ENCODE measurements around the gene NOM1.
A peak's percentile ranks its signal among the peaks of the same experiment; 100 is the strongest.

Gene NOM1

DNA sequence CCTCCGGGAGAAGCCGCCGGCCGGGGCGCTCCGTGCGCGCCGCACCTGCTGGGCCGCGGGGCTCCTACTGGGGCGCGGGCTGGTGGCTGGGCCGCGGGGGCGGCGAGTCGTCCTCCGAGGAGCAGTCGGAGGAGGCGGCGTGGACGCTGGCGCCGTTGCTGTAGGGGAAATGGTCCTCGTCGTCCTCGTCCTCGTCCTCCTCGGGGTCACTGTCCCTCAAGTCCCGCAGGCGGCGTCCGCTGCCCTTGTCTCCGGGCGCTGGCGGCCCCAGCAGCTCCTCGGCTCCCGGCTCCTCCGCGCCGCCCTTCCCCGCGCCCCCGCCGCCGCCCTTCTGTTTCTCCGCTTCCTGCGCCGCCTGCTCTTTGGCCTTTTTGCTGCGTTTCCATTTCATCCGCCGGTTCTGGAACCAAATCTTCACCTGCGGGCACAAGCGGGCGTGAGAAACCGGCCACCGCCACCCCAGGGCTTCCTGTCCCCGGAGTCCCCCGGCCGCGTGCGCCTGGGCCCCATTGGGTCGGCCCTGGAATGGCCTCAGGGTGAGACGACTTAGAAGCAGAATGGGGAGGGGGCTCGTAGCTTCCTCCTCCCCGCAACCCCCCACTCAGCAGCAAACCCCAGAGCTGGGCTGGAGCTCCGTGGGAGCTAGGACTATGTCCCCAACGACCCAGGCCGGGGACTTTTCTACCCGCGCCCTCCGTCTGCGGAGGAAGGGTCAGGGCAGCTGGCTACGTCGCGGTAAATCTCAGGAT is 56.1 kb downstream of the NOM1 start:
- DNase-seq: no peak

DNA sequence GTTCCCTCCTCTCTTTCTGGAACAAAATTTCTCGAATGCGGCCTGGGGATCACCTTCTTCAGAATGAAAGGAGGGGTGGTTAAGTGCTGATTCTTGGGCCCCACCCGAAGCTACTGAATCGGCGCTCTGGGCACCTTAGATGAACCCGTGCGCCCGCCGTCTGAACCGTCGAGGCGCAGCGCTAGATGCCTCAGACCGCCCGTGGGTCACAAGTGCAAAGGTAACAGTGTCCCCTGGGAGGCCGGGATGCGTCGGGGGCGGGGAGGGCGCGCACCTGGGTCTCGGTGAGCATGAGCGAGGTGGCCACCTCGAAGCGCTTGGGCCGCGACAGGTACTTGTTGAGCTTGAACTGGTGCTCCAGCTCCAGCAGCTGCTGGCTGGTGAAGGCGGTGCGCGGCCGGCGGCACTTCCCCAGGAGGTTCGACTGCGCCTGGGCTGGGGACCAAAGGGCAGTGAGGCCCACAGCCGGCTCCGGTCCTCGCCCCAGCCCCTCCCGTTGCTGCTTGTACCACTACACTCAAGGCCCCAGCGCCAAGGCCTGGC is 56.8 kb downstream of the NOM1 start:
- DNase-seq: no peak

DNA sequence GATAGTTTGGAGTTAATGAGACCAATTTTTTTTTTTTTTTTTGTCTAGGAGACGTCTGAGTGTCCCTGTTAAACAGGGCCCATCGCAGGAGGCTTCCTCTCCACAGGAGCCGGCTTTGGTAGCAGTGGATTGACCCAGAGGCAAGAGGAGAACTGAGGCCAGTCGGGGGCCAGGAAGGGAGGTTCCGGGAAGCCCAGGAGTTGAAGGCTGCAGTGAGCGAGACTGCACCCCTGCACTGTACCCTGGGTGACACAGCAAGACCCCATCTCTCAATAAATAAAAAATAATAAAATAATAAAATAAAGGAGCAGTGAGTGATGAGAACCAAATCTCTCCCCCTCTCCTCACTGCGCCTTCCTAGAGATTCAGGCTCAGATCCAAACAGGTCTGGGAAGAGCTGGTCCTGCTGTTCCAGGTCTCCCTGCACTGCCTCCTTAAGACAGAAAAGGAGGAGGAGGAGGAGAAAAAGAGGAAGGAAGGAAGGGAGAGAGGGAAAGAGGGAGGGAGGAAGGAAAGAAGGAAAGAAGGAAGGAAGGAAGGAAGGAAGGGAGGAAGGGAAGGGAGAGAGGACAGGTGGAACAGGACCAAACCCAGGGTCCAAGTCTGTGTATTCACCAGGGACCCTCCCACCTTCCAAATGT is 57.4 kb downstream of the NOM1 start:
- DNase-seq: no peak

DNA sequence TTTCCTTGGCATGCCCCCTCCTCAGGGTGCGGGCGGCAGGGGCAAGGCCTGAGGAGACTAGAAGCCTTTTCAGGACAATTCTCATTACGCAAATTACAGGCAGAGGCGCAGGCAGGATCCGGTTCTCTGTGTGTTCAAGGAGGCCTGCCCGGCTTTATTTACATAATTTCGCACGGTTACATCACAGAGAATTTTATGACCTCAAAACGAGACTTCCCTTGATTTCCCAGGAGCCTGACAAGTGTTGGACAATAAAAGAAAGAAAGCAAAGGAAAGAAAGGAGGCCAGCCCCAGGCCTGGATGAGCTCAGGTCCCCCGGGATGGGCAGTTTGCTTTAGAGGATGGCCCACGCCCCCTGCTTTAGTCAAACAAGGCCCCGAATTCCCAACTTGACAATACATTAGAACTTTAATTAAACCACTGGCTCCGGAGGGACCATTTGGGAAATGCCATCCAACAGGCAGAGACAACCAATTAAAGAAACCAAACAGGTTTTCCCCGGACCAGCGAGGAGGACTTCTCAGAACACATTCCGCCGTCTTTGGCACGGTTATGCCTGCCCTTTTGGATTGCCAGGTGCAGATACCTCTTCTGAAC is 58.1 kb downstream of the NOM1 start:
- DNase-seq: no peak

DNA sequence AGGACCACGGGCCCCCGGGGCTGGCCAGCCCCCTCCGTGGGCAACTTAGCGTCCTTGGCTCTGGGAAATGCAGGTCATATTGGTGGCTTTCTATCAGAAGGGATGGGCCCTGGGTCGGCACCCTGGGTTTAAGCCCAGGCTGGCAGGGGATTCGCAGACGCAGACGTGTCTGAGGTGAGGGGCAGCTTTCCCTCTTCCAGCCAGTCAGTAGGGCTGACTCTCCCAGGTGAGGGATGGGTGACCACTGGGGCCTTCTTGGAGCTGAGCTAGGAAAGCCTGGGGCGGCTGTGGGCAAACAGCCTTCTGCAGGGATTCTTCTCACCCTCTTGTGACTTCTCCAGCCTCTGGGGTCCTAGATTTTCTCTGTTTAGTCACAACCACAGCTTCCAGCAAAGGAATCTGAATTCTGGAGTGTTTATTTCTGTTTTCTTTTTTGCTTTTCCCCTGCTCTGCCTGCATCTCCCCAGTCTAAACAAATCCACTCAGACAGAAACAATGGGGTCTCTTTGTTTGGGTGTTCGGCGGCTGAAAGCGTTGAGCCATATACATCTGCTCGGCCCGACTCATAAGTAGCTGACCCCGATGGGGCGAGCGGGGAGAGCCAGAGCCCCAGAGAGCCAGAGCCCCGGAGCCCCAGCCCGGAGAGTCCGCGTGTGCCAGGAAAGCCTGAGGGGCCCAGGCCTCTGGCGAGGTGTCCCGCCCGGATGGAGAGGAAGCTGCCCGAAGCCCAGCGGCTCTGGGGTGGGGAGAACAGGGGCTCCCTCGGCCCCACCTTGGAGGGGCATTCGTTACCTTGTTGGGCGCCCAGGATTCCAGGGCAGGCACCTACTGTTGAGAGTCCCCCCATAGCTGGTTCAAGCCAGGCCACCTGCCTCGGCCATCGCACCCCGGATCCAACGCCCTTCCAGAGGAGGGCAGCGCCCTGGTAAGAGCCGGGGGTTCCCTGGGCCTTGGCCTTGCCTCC is 59.0 kb downstream of the NOM1 start:
- DNase-seq: no peak

DNA sequence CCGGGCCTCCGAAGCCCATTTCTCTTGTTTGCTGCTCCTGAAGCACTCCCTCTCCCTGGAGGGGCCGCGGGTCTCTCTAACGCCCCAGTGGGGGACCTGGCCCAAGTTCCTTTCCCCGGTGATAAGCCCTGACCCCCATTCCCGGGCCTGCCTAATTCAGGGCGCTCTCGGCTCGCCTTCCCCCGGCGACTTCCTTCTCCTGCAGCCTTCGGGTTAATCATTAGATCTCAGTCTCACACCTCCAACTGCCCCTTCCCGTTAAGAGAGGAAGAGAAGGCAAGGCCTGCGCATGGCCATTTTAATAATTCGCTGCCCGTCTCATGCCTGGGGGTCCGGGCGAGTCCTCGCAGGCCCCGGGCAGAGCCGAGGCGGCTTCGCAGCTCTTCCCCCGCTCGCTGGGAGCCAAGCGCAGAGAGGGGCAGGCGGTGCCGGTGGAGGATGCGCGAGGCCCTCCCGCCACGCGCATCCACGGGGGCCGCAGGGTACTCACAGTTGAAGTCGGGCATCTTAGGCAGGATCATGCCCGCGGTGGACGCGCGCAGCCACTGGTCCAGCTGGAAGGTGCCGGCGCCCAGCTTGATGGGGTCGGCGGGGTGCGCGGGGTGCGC is 59.8 kb downstream of the NOM1 start:
- no peak for DNase-seq

DNA sequence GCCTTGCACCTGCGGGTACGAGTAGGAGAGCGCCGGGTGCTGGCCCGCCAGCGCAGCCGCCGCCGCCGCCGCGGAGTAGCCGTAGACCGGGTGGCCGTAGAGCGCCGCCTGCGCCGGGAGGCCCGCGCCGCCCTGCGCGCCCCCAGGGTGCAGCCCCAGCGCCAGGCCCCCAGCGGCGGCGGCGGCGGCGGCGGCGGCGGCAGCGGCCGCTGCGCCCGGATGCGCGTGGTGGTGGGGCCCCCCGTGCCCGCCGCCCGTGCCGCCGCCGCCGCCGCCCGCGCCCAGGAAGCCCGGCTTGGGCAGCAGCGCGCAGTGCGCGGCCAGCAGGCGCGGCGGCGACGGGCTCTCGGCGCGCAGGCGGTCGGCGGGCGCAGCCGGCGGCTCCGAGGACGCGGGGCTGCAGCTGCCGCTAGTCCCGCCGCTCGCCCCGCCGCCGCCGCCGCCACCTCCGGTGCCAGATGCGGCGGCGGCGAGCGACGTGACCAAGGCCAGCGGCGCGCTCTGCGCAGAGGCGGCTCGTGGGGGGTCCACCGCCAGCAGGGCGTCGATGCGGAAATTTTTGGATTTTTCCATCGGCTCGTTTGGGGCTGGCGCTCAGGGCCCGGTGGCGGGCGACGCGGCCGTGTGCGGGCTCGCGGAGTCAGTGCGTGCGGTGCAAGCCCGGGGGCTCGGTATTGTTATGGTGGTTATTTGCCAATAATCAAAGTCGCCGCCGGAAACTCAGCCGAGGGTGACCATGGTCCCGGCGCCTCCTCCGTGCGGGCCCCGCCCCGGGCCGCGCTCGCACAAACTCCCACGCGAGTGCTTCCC is 60.5 kb downstream of the NOM1 start:
- no peak for DNase-seq

DNA sequence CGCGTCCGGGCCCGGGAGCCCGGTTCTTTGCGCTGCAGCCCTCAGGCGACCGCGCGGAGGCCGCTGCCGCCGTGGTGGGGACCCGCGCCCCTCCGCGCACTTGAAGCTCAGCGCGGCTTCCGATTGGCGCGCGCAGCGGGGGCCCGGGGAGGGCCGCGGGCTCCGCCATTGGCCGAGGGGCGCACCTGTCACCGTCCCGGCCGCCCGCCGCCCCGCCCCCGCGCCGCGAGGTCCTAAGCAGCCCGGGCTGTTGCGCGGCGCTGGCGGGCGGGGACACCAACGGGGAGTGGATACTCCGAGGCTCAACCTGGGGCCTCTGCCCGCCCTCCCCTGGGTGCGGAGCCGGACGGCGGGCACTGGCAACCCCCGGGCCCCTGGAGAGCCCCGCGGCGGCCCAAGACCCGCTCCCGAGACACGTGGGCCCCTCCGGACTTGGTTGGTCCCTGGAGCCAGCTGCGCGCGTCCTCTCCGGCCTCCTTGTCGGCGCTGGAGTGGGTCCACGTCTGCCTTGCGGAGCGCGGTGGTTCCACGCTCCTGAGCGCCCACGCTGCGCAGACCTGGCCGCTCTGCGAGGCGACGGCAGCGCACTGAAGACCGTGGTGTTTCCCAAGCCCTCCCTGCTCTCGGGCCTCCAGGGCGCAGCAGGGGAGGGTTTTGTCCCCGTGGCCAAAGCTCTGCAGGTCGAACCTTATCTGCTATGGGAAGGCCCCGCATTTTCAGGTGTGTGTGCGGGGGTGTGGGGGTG is 61.2 kb downstream of the NOM1 start, which contains the start of gene MNX1:
TSS of gene MNX1 (minus strand) at position 76 of the 745 bp plus-strand sequence. CDS start 313 bp downstream, outside the sequence.
- DNase-seq: peak; percentile 32

DNA sequence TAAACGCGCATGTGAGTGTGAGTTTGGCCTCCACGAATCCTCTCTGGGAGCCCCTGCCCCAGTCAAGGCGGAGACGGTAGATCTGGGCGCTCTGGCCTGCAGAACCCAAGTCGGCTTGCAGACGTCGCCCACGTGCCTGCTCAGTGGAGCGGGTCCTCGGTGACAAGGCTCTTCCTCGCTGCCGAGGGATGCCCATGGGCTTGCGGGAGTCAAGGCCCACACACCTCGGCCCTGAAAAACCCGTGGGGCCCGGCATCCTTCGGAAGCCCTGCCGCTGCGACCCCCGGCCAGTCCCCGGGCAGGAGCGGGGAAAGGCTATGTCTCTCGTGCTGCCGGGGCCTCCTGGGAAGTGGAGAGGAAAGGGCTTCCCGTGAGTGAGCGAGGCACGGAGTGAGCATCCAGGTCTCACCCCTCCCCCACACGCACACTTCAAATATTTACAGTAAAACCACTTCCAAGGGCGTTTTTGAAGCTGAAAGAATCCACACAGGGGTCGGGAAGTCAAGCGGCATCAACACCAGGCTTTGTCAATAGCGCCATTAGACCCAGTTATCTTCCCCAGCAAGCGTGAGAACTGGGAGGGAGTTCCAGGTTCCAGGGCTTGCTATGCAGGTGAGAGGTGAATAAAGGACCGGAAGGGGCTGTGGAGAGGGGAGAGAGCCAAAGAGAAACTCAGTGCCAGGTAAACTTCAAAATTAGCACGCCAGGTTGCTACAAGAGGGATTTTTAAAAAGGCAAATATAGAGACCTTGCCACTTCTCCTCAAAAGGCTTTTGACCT is 62.0 kb downstream of the NOM1 start:
- DNase-seq: no peak

DNA sequence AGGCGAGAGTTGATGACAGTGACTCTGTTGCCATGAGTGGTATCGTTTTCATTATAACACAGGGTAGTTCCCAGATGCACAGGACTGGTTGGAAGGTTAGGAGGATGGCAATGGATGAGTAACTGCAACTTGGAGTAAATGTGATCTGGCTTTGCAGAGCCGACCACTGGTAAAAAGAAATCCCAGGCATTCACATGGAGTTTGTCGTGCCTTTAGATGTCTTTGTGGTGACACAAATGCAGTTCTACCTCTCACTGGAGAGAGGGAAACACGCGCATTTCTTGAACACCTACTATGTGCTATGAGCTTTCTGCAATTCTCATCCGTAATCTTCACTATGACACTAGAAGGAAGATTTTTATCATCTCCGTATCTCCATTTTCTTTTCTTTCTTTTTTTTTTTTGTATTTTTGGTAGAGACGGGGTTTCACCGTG is 62.6 kb downstream of the NOM1 start:
- no peak for DNase-seq

DNA sequence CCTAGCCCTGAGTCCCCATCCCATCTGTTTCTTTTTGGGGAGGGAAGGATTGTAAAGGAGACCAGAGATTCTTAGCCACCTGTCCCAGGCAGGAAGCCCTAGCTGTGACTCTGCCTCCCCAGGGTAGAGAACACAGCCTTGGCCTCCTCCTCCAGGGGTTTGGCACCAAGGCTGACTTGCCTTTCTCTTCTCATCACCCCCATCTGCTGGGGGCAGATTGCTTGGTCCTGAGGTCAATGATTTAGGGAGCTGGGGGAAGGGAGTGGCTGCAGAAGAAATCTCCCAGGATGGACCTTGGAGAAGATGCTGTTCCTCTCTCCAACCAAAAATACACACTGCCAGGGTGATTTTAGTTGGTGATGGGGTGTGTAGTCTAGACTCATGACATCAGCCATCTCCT is 63.6 kb downstream of the NOM1 start:
- DNase-seq: no peak

DNA sequence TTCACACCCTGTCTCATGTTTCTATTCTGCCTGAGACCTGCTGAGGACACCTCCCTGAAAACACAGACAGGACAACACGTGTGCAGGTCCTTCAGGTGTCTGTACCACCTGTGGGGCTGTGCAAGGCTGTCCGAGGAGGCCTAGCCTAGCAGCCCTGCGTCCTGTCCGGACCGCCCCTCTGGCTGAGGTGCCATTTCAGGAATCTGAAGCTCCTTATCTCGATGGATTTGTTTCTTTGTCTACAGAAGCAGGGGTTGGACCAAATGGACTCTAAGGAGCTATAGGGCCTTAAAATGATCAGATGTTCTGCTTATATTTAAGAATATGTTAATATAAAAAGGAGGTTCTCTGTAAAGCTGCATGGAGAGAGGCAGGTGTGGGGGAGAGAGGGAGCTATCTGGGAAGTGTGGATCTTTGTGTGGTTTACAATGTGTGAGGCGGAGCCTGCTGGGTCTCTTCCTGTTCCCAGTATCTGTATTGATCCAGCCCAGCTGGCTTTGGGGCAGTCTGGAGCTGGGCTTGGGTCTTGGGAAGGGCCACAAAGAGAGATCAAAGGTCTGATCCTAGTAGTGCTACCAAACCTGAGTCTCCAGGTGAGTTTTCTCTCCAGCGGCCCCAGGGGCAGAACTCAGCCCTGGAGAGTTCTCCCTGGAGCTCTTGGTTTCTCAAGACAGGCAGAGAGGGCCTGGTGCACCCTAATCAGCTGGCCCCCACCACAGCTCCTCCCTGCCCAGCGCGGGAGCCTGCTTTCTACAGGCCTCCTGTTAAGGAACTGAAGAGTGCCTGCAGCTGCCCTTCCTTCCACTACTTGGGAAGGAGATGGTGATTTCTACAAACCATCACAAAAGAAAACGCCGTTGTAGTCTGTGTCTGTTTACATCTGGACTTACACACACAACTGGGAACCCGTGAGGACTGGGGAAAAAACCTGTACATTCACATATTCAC is 64.4 kb downstream of the NOM1 start:
- DNase-seq: no peak

DNA sequence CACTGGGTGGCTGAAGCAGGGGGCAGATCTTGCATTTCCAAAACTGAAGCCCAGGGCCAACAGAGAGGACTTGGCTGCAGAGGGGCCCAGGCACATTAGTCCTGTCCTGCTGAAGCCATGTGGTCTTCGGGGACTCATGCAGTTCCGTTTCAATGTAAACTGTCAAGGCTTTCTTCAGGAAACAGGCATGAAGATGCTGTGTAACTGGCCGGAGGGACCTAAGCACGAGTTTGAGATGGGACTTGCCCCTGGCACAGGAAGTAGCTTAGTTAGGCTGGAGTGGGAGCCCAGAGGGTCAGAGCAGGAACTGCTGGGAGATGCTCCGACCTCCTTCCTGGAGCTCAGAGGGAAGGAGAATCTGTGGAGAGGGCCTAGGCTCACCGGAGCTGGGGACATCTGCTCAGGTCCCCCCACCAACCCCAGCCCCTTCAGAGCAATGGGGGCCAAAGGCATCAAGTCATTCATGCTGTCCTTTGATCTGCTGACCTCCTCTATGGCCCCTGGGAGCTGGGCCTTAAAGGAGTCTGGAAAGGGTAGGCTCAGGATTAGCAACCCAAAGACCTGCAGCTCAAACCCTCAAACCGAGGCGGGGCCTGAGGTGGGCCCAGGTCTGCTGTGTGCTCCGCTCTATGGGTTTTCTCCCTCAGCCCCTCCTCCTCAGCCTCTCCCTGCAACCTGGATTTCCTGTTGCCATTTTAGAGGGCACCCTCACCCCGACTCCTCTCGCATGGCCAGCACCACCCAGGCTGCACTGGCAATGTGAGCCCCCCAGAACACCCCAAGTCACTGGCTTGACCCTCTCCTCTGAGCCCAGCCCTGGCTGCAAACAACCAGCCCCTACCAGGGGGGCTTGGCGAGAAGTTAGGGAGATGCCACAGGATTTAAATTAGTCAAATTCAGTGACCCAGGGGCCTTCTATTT is 65.4 kb downstream of the NOM1 start:
- DNase-seq: no peak

DNA sequence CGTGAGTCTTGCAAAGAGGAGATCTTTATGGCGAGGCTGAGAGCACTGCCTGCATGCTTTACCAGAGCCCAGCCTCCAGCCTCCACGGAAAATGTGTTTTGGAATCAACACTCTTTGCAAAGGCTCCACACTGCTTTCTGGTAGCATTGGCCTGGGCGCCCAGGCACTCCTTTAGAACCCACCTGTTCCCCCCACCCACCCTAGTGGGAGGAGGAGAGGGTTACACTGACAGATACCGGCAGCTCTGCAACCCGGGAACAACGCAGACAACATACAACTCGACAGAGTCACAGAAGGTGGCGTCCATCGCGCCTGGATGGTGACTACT is 66.5 kb downstream of the NOM1 start:
- no peak for DNase-seq

DNA sequence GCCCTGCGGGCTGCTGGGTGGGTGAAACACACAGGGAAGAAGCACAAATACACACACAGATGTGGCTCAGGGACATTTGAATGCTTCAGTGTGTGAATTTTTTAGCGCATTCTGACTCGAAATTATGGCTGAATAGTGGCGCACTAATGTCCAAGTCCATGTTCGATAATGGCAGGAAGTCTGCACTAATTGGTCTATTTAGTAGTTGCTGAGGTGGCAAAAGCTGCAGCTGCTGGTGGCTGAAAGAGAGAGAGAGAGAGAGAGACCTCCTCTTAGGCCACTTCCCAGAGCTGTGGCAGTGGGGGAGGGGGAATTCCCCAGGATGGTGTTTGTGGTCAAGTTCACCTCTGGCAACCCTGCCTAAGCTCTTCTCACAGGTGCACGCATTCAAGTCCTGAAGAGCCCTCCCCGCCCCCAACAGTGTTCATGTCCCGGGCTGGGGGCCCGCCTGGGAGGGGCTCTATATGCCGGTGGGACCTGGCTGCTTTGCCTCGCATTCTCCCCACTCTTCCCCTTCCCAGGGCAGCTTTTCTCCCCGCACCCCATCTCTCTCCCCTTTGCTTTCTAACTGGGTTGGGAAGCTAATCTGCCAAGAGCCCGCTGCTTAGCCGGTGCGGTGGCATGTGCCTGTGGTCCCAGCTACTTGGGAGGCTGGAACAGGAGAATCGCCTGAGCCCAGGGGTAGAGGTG is 67.0 kb downstream of the NOM1 start:
- no peak for DNase-seq

DNA sequence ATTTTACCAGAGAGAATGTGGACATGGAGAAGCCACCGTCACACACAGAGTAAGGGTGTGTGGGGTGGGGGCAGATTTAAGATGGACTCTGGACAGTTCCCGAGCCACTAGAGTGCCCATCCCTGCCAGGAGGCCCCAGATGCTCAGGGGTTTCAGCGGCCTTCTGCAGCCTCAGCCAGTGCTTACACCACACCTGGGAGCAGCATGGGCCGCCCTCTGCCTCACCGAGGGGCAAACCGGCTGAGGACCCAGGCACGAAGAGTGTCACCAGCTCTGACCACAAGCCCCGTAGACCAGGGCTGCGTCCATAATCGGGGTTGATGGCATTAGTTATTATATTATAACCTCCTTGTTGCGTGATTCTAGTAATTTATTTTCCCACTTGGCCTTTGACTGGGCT is 67.6 kb downstream of the NOM1 start:
- no peak for DNase-seq
